SK-N-SH (cell line): Measurements from ENCODE around the gene CCDC175. TPM values are rescaled to one million over a fixed set of nuclear protein-coding genes. Genes with fewer than 3 reads are reported as not detected.
A peak's percentile ranks its signal among the peaks of the same experiment; 100 is the strongest.

Source experiments
- CTCF ChIA-PET: fragments of 300-600, 350-600 bp; formaldehyde crosslinking; extraction: SDS; loops from one replicate; lab custom pipeline; 2021; lab: Yijun Ruan, JAX
- POLR2A ChIA-PET: fragments of 350-600 bp; sonication (Branson Sonifier 250); formaldehyde crosslinking; extraction: SDS; loops from one replicate; lab custom pipeline; 2020; ENCODE audit warnings: antibody characterized with exemption, inconsistent platforms; lab: Yijun Ruan, JAX
- DNase-seq: peaks from one replicate; pipeline ENCODE4 v3.0.0; 2012
- H2AFZ ChIP-seq: fragments of 200-600 bp; sonication (generic); 2 replicates; pipeline ENCODE4 v1.8.1; 2016; ENCODE audit warnings: antibody characterized with exemption, mild to moderate bottlenecking, low read depth
- H3F3A ChIP-seq: fragments of 200-600 bp; sonication (generic); replicated peaks from 2 replicates; pipeline ENCODE3; 2016; ENCODE audit warnings: antibody characterized with exemption, mild to moderate bottlenecking; ENCODE audit not compliant: insufficient read depth
- H3K27ac ChIP-seq, 2 experiments: fragments of 200-500 bp in 1 of 2; fragments of 200-600 bp in 1 of 2; sonication (Bioruptor generic) in 1 of 2; sonication (generic), shearing (Covaris generic) in 1 of 2; 2 replicates each; pipeline versions ENCODE4 v1.5.1 to v1.6.1; 2014 to 2016; ENCODE audit warnings: low read depth in 2 of 2, inconsistent platforms in 1 of 2, low read length in 1 of 2, mild to moderate bottlenecking in 1 of 2, mixed read lengths in 1 of 2
- H3K27me3 ChIP-seq: fragments of 200-600 bp; sonication (generic), shearing (Covaris generic); 2 replicates; pipeline ENCODE4 v1.6.1; 2016; ENCODE audit warnings: mixed run types; ENCODE audit not compliant: insufficient read depth
- H3K36me3 ChIP-seq, 2 experiments: fragments of 200-500 bp in 1 of 2; fragments of 200-600 bp in 1 of 2; sonication (Bioruptor generic) in 1 of 2; sonication (generic) in 1 of 2; replicated peaks in 1 of 2; 2 replicates each; pipeline versions ENCODE3 to v1.5.1; 2014 to 2016; ENCODE audit warnings: low read length in 1 of 2, mild to moderate bottlenecking in 1 of 2; ENCODE audit not compliant: insufficient read depth in 2 of 2, control insufficient read depth in 1 of 2
- H3K4me1 ChIP-seq, 2 experiments: fragments of 200-500 bp in 1 of 2; fragments of 200-600 bp in 1 of 2; sonication (Bioruptor generic) in 1 of 2; sonication (generic), shearing (Covaris generic) in 1 of 2; 2 replicates each; pipeline versions ENCODE4 v1.5.1 to v1.6.1; 2014 to 2016; ENCODE audit warnings: low read depth in 1 of 2, low read length in 1 of 2, mixed run types in 1 of 2; ENCODE audit not compliant: insufficient read depth in 2 of 2, control insufficient read depth in 1 of 2
- H3K4me2 ChIP-seq: fragments of 200-600 bp; sonication (generic), shearing (Covaris generic); 2 replicates; pipeline ENCODE4 v1.6.1; 2017; ENCODE audit warnings: mixed run types
- H3K4me3 ChIP-seq, 2 experiments: fragments of 200-500 bp in 1 of 2; fragments of 200-600 bp in 1 of 2; sonication (Bioruptor generic) in 1 of 2; sonication (generic), shearing (Covaris generic) in 1 of 2; 2 replicates each; pipeline versions ENCODE4 v1.5.1 to v1.8.1; 2014 to 2016; ENCODE audit warnings: low read depth in 2 of 2, inconsistent platforms in 1 of 2, low read length in 1 of 2, mild to moderate bottlenecking in 1 of 2, mixed read lengths in 1 of 2, moderate library complexity in 1 of 2
- H3K79me2 ChIP-seq: fragments of 200-600 bp; sonication (generic); 2 replicates; pipeline ENCODE4 v1.8.1; 2017; ENCODE audit warnings: mild to moderate bottlenecking; ENCODE audit not compliant: insufficient read depth
- H3K9ac ChIP-seq: fragments of 200-600 bp; sonication (generic); 2 replicates; pipeline ENCODE4 v1.6.1; 2017; ENCODE audit warnings: mixed run types
- H3K9me2 ChIP-seq: fragments of 200-600 bp; sonication (generic); 2 replicates; pipeline ENCODE4 v1.6.1; 2017; ENCODE audit warnings: mixed run types
- H3K9me3 ChIP-seq: fragments of 200-600 bp; sonication (generic); 2 replicates; pipeline ENCODE4 v1.6.1; 2017; ENCODE audit warnings: mixed run types, mild to moderate bottlenecking, moderate library complexity
- H4K20me1 ChIP-seq: fragments of 200-600 bp; sonication (generic); 2 replicates; pipeline ENCODE4 v1.6.1; 2017; ENCODE audit warnings: mild to moderate bottlenecking, mixed run types; ENCODE audit not compliant: insufficient read depth
- CHD2 ChIP-seq: fragments of 150-350 bp; IDR thresholded peaks from 2 replicates; pipeline ENCODE4 v1.6.1; 2018; ENCODE audit warnings: low read length; ENCODE audit not compliant: partially characterized antibody
- JUND ChIP-seq: IDR thresholded peaks from 2 replicates; pipeline ENCODE4 v1.4.0; 2012
- MXI1 ChIP-seq: IDR thresholded peaks from 2 replicates; pipeline ENCODE4 v1.6.1; 2012; ENCODE audit warnings: mild to moderate bottlenecking, low read depth, low read length, improper control_type of control experiment
- NFIC ChIP-seq: IDR thresholded peaks from 2 replicates; pipeline ENCODE4 v1.4.0; 2012; ENCODE audit warnings: borderline replicate concordance
- NRF1 ChIP-seq: IDR thresholded peaks from 2 replicates; pipeline ENCODE4 v1.6.1; 2012; ENCODE audit warnings: low read depth, mild to moderate bottlenecking, low read length
- REST ChIP-seq: IDR thresholded peaks from 2 replicates; pipeline ENCODE4 v1.6.1; 2012; ENCODE audit warnings: mild to moderate bottlenecking, low read depth, low read length, moderate library complexity
- RFX5 ChIP-seq: IDR thresholded peaks from 2 replicates; pipeline ENCODE4 v1.6.1; 2012; ENCODE audit warnings: mild to moderate bottlenecking, improper control_type of control experiment, low read length
- SMC3 ChIP-seq: IDR thresholded peaks from 2 replicates; pipeline ENCODE4 v1.6.1; 2012; ENCODE audit warnings: low read depth, low read length, improper control_type of control experiment
- TAF1 ChIP-seq: IDR thresholded peaks from 2 replicates; pipeline ENCODE4 v1.6.1; 2012; ENCODE audit warnings: low read depth, mild to moderate bottlenecking, low read length, moderate library complexity, borderline replicate concordance
- TEAD4 ChIP-seq: IDR thresholded peaks from 2 replicates; pipeline ENCODE4 v1.4.0; 2012; ENCODE audit warnings: mild to moderate bottlenecking, borderline replicate concordance; ENCODE audit not compliant: insufficient read depth
- ZBTB33 ChIP-seq: IDR thresholded peaks from 2 replicates; pipeline ENCODE4 v1.4.0; 2012; ENCODE audit warnings: low read depth, borderline replicate concordance
- WGBS: methylation state at CpG from one replicate; pipeline ENCODE4 v1.1.6; 2017; ENCODE audit warnings: low lambda C conversion rate; 5-methylcytosine and 5-hydroxymethylcytosine counted together
- polyA plus RNA-seq, 3 experiments: library from polyadenylated mRNA; depleted of rRNA; stranded (reverse); fragments of >200 nt; gene quantifications; 2 replicates each; pipeline ENCODE4 v1.2.3, GENCODE V29; 2012
- TF ChIP-seq, protein P1 (sequence below): fragments of 150-350 bp; IDR thresholded peaks from 2 replicates; pipeline ENCODE4 v1.6.1; 2017; ENCODE audit warnings: antibody characterized with exemption, low read length, low read depth, borderline replicate concordance

CCDC175 gene
- polyA plus RNA-seq, 1 of the 3 experiments (the other 2 are of a cell fraction), result not detected

GRCh38 chr14:59600211-59600945 lies 23.8 kb upstream of the CCDC175 start:
- no peak overlapping the region for H3K9ac ChIP-seq

DNA sequence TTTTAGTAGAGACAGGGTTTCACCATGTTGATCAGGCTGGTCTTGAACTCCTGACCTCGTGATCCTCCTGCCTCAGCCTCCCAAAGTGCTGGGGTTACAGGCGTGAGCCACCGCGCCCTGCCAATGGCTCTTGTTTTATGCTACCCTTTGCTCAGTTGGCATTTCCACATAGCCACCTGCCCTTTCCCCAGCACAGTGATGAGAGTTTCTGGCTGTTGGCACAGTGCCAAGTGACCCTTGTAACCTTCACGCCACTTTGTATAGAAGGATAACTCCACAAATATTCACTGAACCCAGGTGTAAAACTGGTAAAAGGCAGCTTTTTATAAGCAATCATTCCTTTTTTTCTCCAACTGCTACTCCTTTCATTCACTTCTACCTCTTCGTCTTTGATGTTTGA lies 18.5 kb upstream of the CCDC175 start:
- H4K20me1 ChIP-seq, result no peaks in the 10 kb centered on the region
- ChIA-PET POLR2A (no interaction called here), CTCF (interaction anchor here (1.3 to 8.7 kb wide), 2 partner anchors 18 to 87 kb away, joined by 5 to 73 read pairs; partner anchors contain the start of gene CCDC175)
- H3K4me3 ChIP-seq, result no peak overlapping the region
- no peaks in the 10 kb centered on the region for H3K27me3 ChIP-seq
- H2AFZ ChIP-seq, result no peak overlapping the region
- WGBS, result 85% methylated on average over 6 of the region's 6 CpGs
- H3K27ac ChIP-seq, result no peak overlapping the region
- H3K4me1 ChIP-seq, result no peaks in the 10 kb centered on the region
- DNase-seq, result no peak
- no peaks in the 10 kb centered on the region for H3K79me2 ChIP-seq
- H3K9me2 ChIP-seq, result no peaks in the 10 kb centered on the region
- no peak overlapping the region for H3K4me2 ChIP-seq
- TF ChIP-seq ZBTB33, result no peak
- TF ChIP-seq NFIC, result peak; percentile 43
- H3K9me3 ChIP-seq, result no peaks in the 10 kb centered on the region
- no peaks in the 10 kb centered on the region for H3F3A ChIP-seq
- H3K36me3 ChIP-seq, result peaks cover 0 to 3% of the 10 kb centered on the region in 2 experiments
- H3K9ac ChIP-seq, result no peak overlapping the region

More at GRCh38 chr14:59600211-59600945, 23.8 kb upstream of the CCDC175 start:
- no peak for TF ChIP-seq JUND
- TF ChIP-seq MXI1, result no peak
- Histone ChIP-seq H3K36me3 (peaks cover 0 to 17% of the 10 kb centered on the region in 2 experiments), H3K79me2 (no peaks in the 10 kb centered on the region), H3K9me2 (no peaks in the 10 kb centered on the region), H4K20me1 (no peaks in the 10 kb centered on the region), H3K27me3 (no peaks in the 10 kb centered on the region), H3K4me3 (no peak overlapping the region), H3F3A (no peaks in the 10 kb centered on the region), H3K4me1 (no peaks in the 10 kb centered on the region), H3K9me3 (no peaks in the 10 kb centered on the region), H2AFZ (no peak overlapping the region), H3K4me2 (no peak overlapping the region), H3K27ac (no peak overlapping the region)
- WGBS, result 47% methylated on average over 2 of the region's 2 CpGs
- CTCF ChIA-PET, result interaction anchor here (0.9 to 3.4 kb wide), 3 partner anchors 24 to 93 kb away, joined by 5 to 15 read pairs (median 5); partner anchors contain the start of gene CCDC175
- DNase-seq, result no peak
- POLR2A ChIA-PET, result no interaction called here

- H3F3A ChIP-seq, result no peaks in the 10 kb centered on the region
- no peaks in the 10 kb centered on the region; a peak in 1 of 4 replicates for H3K4me1 ChIP-seq
- no peaks in the 10 kb centered on the region for H3K79me2 ChIP-seq
- POLR2A ChIA-PET, result no interaction called here
- WGBS, result 40% methylated on average over 5 of the region's 5 CpGs
- H3K27ac ChIP-seq, result no peak overlapping the region
- H3K9me2 ChIP-seq, result no peaks in the 10 kb centered on the region
- DNase-seq, result no peak
- H3K36me3 ChIP-seq, result no peaks in the 10 kb centered on the region
- H2AFZ ChIP-seq, result no peak overlapping the region
- no peaks in the 10 kb centered on the region for H3K9me3 ChIP-seq
- no peaks in the 10 kb centered on the region for H3K27me3 ChIP-seq
- no peak overlapping the region for H3K4me2 ChIP-seq
- CTCF ChIA-PET, result interaction anchor here (0.9 to 8.7 kb wide), 4 partner anchors 15 to 468 kb away, joined by 3 to 73 read pairs (median 5); partner anchors contain the start of gene CCDC175
- no peaks in the 10 kb centered on the region for H4K20me1 ChIP-seq
- H3K4me3 ChIP-seq, result no peak overlapping the region
- no peak overlapping the region for H3K9ac ChIP-seq
- TF ChIP-seq, protein P1, sequence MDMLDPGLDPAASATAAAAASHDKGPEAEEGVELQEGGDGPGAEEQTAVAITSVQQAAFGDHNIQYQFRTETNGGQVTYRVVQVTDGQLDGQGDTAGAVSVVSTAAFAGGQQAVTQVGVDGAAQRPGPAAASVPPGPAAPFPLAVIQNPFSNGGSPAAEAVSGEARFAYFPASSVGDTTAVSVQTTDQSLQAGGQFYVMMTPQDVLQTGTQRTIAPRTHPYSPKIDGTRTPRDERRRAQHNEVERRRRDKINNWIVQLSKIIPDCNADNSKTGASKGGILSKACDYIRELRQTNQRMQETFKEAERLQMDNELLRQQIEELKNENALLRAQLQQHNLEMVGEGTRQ, result no peak
- TF ChIP-seq NRF1 (no peak), SMC3 (no peak), TAF1 (no peak), RFX5 (no peak), JUND (no peak), NFIC (no peak), REST (no peak), CHD2 (no peak), TEAD4 (no peak)
These were observed 15.2 kb upstream of the CCDC175 start for GRCh38 chr14:59591641-59592370.
